ENCODE results near the gene GSDME.

- no peak for TF ChIP-seq CTCF (tag by site-specific recombination; IDR thresholded peaks at IDR 0.05)
- TF ChIP-seq BCL6B (tag by site-specific recombination; IDR thresholded peaks at IDR 0.05): no peak
Observed at GRCh38 chr7:24760968-24761367, 3.7 kb upstream of the GSDME start.

Data from HEK293 (cell line).